NCI-H748 (cell line): ENCODE results near the gene MAN2A2.
"Not testable (repeated sequence)": the region's sequence is repeated elsewhere in the genome, so short reads cannot be mapped to it uniquely, and the experiment has no call there.

Source experiments
- DNase-seq: peaks from one replicate; lab custom pipeline; 2025; ENCODE audit not compliant: unreplicated experiment; lab: John Stamatoyannopoulos, UW

MAN2A2 gene

GRCh38 chr15:90871139-90871715, 31.9 kb upstream of the MAN2A2 start:
- DNase-seq, result peak; percentile 31

- DNase-seq, result peak; percentile 31
These were observed 31.2 kb upstream of the MAN2A2 start for GRCh38 chr15:90871716-90872485.

DNA sequence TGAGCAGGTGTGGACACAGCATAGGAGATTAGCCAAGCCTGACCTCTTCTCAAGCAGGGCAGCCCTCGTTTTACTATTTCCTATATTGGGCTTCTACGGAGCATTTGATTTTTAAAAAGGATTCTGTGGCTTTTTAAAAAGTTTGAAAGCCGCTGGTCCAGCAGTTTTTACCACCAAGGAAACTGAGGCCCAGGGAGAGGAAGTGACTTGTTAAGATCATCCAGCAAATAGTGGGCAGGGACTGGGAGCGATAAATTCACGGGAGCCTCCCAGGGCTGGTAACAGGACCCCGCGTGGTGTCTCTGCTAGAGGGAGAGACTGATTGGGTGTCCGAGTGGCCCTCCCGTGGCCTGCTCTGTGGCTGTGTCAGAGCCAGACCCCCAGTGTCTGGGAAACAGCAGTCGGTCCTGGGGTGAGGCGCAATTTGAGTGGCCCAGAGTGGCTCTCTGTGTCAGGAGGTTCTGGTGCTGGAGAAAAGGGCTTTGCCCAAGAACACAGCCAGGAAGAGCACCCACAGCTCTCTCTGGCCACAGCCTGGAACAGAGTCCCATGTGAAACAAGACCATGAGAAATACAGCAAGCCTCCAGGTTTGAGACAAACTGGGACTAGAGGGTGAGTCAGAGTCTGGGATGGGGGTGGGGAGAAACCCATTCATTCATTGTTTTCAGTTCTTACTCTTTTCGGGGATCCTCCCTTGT, 30.5 kb upstream of the MAN2A2 start:
- DNase-seq, result no peak

GRCh38 chr15:90873488-90873997, 29.6 kb upstream of the MAN2A2 start:
- DNase-seq, result no peak

DNA sequence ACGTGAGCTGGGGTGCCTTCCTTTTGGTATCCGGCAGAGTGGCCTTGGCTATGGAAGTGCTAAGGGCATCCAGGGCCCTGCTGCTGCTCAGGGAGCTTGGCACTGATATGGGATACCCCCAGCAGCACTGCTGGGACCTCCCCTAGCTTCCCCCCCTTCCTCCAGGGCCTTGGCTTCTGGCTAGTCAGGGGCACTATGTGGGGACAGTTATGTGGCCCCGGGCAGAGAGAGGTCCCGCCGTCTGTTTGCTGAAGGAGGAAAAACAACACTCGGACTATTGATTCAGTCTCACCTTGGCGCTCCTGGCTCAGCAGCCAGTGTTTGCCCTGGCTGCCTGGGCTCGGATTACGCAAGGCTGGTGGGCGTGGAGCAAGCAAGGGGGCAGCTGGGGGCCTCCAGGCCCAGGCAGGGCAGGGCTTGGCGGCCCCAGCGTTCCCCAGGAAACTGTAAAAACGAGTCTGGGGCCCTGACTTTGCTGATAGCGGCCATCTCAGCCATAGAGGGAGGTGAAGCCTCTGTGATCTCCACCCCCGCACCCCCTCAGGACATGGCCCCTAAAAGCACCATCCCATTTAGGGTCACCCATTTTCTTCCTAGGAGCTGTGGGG, 29.0 kb upstream of the MAN2A2 start:
- DNase-seq, result peak; percentile 77

DNA sequence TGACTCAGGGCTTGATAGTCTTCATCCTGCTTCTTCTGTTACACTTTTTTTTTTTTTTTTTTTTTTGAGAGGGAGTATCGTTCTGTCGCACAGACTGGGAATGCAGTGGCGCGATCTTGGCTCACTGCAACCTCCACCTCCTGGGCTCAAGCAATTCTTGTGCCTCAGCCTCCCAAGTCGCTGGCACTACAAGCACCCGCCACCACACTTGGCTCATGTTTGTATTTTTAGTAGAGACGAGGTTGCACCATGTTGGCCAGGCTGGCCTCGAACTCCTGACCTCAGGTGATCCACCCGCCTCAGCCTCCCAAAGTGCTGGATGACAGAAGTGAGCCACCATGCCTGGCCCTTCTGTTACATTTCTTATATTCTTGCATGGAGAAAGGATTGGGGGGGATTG, 28.1 kb upstream of the MAN2A2 start:
- not testable (repeated sequence) for DNase-seq

DNA sequence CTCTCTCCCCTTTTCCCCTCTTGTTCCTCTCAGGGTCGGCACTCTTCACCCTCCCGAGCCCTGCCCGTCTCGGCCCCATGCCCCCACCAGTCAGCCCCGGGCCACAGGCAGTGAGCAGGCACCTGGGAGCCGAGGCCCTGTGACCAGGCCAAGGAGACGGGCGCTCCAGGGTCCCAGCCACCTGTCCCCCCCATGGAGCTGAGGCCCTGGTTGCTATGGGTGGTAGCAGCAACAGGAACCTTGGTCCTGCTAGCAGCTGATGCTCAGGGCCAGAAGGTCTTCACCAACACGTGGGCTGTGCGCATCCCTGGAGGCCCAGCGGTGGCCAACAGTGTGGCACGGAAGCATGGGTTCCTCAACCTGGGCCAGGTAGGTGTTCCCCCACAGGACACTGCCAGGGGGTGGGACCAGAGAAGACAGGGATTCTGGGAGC, 27.5 kb upstream of the MAN2A2 start:
- no peak for DNase-seq

DNA sequence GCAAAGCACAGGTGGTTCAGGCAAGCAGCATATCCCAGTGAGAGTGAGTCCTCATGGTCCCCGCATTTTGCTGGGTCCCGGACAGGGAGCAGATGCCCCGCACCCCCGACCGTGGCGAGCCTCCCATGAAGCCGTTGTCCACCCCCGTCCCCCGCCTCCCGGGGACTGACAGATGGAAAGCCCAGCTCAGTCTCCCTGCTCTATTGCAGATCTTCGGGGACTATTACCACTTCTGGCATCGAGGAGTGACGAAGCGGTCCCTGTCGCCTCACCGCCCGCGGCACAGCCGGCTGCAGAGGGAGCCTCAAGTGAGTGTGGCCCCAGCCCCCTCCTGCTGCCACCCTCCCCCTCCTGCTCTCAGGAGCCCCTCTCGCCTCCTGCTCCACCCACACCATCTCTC, 27.1 kb upstream of the MAN2A2 start:
- no peak for DNase-seq

DNA sequence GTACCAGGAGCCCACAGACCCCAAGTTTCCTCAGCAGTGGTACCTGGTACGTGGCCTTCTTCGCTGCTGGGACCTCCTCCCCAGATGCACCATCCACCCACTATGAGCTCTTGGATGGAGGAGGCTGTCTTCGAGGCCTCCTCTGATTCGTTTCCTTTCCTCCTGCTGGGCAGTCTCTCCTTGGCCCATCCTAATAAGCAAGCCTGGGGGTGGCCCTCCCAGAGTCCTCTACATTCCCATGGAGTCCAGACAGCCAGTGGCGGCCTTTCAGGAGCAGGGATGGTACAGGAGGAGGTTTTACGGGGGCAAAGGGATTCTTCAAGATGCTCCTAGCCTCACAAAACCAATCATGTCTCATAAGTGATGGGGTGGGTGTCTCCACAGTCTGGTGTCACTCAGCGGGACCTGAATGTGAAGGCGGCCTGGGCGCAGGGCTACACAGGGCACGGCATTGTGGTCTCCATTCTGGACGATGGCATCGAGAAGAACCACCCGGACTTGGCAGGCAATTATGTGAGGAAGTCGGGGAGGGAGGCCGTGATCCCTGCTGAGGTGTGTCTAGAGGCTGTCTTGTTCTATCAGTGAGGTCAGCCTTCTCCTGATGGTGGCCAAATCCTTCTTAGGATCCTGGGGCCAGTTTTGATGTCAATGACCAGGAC, 26.5 kb upstream of the MAN2A2 start:
- DNase-seq, result no peak

- DNase-seq, result no peak
These were observed 25.8 kb upstream of the MAN2A2 start for GRCh38 chr15:90877315-90877714.

- DNase-seq, result no peak
These were observed 25.1 kb upstream of the MAN2A2 start for GRCh38 chr15:90877996-90878395.

DNA sequence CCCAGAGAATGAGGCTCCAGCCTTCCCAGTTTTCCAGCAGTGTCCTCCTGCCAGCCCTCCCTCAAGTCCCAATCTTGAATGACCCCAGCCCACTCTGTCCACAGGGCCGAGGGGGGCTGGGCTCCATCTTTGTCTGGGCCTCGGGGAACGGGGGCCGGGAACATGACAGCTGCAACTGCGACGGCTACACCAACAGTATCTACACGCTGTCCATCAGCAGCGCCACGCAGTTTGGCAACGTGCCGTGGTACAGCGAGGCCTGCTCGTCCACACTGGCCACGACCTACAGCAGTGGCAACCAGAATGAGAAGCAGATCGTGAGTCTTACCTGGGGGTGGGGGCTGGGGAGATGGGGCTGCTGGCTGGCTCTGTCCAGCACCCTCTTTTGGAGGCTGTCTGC, 24.4 kb upstream of the MAN2A2 start:
- DNase-seq, result no peak

DNA sequence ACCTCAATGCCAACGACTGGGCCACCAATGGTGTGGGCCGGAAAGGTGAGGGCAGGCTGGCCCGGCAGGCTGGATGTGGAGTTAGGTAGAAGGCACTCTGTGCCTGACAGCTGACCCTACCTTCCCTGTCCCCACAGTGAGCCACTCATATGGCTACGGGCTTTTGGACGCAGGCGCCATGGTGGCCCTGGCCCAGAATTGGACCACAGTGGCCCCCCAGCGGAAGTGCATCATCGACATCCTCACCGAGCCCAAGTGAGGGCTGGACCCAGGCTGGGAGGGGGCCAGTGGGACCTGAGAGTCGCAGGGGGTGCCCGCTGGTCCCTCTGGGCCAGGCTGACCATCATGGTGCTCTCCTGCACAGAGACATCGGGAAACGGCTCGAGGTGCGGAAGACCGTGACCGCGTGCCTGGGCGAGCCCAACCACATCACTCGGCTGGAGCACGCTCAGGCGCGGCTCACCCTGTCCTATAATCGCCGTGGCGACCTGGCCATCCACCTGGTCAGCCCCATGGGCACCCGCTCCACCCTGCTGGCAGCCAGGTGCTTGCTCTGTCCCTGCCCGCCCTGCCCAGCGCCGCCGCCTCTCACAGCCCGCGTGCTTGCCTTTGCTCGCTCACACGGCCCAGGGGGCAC, 23.3 kb upstream of the MAN2A2 start:
- peak; percentile 5 for DNase-seq

DNA sequence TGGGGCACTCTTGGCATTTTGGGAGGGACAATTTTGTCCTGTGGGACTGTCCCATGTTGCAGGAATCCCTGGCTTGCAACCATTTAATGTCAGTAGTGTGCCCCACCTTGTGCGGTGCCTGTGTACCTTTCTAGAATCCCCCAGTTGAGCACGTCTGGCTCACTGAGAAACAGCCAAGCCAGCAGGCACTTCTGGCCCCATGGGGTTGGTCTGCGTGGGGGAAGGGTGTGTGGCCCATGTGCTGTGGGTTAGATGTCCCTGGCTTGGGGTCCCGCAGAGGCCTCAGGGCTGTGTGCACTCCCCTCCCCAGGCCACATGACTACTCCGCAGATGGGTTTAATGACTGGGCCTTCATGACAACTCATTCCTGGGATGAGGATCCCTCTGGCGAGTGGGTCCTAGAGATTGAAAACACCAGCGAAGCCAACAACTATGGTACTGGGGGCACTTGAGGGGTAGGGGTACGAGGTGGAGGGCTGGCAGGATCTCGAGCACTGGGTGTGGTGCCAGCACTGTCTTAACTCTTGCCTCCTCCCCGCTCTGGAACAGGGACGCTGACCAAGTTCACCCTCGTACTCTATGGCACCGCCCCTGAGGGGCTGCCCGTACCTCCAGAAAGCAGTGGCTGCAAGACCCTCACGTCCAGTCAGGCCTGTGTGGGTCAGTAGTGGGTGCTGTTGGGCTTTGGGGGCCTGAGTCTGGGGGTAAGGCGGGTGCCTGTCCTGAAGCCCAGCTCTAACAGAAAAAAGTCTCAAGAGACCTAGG, 22.5 kb upstream of the MAN2A2 start:
- no peak for DNase-seq

- no peak for DNase-seq
These were observed 21.7 kb upstream of the MAN2A2 start for GRCh38 chr15:90881181-90881977.

GRCh38 chr15:90881978-90882721, 21.0 kb upstream of the MAN2A2 start:
- DNase-seq, result no peak

DNA sequence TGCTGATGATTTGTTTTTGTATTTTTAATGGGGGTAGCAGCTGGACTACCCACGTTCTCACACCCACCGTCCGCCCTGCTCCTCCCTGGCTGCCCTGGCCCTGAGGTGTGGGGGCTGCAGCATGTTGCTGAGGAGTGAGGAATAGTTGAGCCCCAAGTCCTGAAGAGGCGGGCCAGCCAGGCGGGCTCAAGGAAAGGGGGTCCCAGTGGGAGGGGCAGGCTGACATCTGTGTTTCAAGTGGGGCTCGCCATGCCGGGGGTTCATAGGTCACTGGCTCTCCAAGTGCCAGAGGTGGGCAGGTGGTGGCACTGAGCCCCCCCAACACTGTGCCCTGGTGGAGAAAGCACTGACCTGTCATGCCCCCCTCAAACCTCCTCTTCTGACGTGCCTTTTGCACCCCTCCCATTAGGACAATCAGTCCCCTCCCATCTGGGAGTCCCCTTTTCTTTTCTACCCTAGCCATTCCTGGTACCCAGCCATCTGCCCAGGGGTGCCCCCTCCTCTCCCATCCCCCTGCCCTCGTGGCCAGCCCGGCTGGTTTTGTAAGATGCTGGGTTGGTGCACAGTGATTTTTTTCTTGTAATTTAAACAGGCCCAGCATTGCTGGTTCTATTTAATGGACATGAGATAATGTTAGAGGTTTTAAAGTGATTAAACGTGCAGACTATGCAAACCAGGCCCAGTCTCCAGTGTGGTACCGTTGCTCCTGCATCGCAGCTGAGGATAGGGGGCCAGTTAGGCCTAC, 20.1 kb upstream of the MAN2A2 start:
- DNase-seq, result no peak

GRCh38 chr15:90883526-90883975, 19.6 kb upstream of the MAN2A2 start:
- no peak for DNase-seq
